Kidney (tissue), 14 donors: ENCODE measurements around the gene EIF3F. TPM values are rescaled to one million over a fixed set of nuclear protein-coding genes. Genes with fewer than 3 reads are reported as not detected.
A peak's percentile ranks its signal among the peaks of the same experiment; 100 is the strongest.

Experiments
- DNase-seq, 5 donors: peaks; one replicate each; pipeline ENCODE4 v3.0.0-alpha.2; 2013 to 2020
- FAIRE-seq: peaks from 2 replicates; lab custom pipeline; 2012; peaks lifted over from hg19 to GRCh38; lab: Jason Lieb, UNC
- H3K27ac ChIP-seq, 2 donors: one replicate each; pipeline ENCODE4 v1.7.0; 2013; ENCODE audit warnings: low read depth in 2 of 2, low read length in 2 of 2, inconsistent platforms in 1 of 2
- H3K27me3 ChIP-seq: one replicate; pipeline ENCODE4 v1.7.1; 2013; ENCODE audit warnings: low read length, inconsistent platforms; ENCODE audit not compliant: control insufficient read depth, insufficient read depth
- H3K36me3 ChIP-seq, 3 donors: one replicate each; pipeline versions ENCODE4 v1.7.0 to v1.7.1; 2013; ENCODE audit warnings: low read length in 3 of 3, control low read depth in 1 of 3, inconsistent platforms in 1 of 3; ENCODE audit not compliant: insufficient read depth in 3 of 3, control insufficient read depth in 2 of 3
- H3K4me1 ChIP-seq, 3 donors: one replicate each; pipeline versions ENCODE4 v1.7.0 to v1.7.1; 2013; ENCODE audit warnings: low read length in 3 of 3, inconsistent platforms in 1 of 3, low read depth in 1 of 3; ENCODE audit not compliant: control insufficient read depth in 2 of 3, insufficient read depth in 2 of 3
- H3K4me3 ChIP-seq, 3 donors: one replicate each; pipeline versions ENCODE4 v1.7.0 to v1.8.1; 2013; ENCODE audit warnings: low read length in 3 of 3, control low read depth in 1 of 3, inconsistent platforms in 1 of 3
- H3K9ac ChIP-seq, 3 donors: one replicate each; pipeline versions ENCODE4 v1.7.0 to v1.7.1; 2013; ENCODE audit warnings: low read length in 3 of 3, control low read depth in 1 of 3, inconsistent platforms in 1 of 3
- H3K9me3 ChIP-seq, 3 donors: one replicate each; pipeline versions ENCODE4 v1.7.0 to v1.7.1; 2013; ENCODE audit warnings: low read length in 3 of 3, control low read depth in 1 of 3, inconsistent platforms in 1 of 3; ENCODE audit not compliant: control insufficient read depth in 2 of 3, insufficient read depth in 1 of 3
- CTCF ChIP-seq: IDR thresholded peaks from 3 replicates; pipeline ENCODE4 v1.5.1; 2012; ENCODE audit warnings: mild to moderate bottlenecking, moderate library complexity, borderline replicate concordance; ENCODE audit not compliant: insufficient read depth; ENCODE audit errors: extremely low read depth
- intact Hi-C: fragments of 100-400 bp; cut with DNase I; formaldehyde crosslinking; loops from one replicate; pipeline ENCODE4 v1.11.1; 2022
- polyA plus RNA-seq: library from polyadenylated mRNA; stranded (reverse); fragments of 350-450 nt; fragmentation: Illumina TruSeq; extraction: RNeasy Lipid Tissue Mini Kit (QIAGEN cat#74804); gene quantifications from one replicate; pipeline ENCODE4 v1.2.3, GENCODE V29; 2014; ENCODE audit warnings: low read depth, low replicate concordance; ENCODE audit not compliant: insufficient read depth
- total RNA-seq: library from RNA; stranded (reverse); fragmentation: NEBNext Ultra II Directional; extraction: Animal tissue kit (Norgen Biotek cat#: 25700); gene quantifications from one replicate; pipeline ENCODE4 v1.2.1, GENCODE V29; 2021
- donor health status: control.
- donor health status: control.
- donor health status: control.
- donor health status: control.
- donor health status: control.
- donor health status: DM: yes; HTN: yes; CAD: no.
- donor health status: Normal renal cell carcinoma (clear cell type).

Gene EIF3F
- total and polyA plus RNA-seq, 2 donors from 2014 or later: 174 to 218 TPM

- H3K4me1 ChIP-seq: no peaks in the 10 kb centered on the region
- H3K36me3 ChIP-seq: no peaks in the 10 kb centered on the region
- H3K4me3 ChIP-seq: no peak overlapping the region
- TF ChIP-seq CTCF: peak; percentile 97
- DNase-seq (peak in 4 of 5 donors; percentile 61 to 89 (median 80)), FAIRE-seq (peak; percentile 65)
- H3K27me3 ChIP-seq: no peaks in the 10 kb centered on the region
- no peak overlapping the region for H3K9ac ChIP-seq
- H3K27ac ChIP-seq: no peak overlapping the region
- intact Hi-C loops: no loop called here
- H3K9me3 ChIP-seq: no peaks in the 10 kb centered on the region
These were observed 19.3 kb downstream of the EIF3F start for GRCh38 chr11:8006349-8006977.

GRCh38 chr11:8008212-8008611 is 21.1 kb downstream of the EIF3F start:
- no peak overlapping the region for H3K4me3 ChIP-seq
- no peak for TF ChIP-seq CTCF
- H3K27me3 ChIP-seq: no peaks in the 10 kb centered on the region
- no peaks in the 10 kb centered on the region for H3K9me3 ChIP-seq
- H3K27ac ChIP-seq: no peak overlapping the region
- FAIRE-seq: no peak
- intact Hi-C loops: no loop called here
- no peak overlapping the region for H3K9ac ChIP-seq
- H3K4me1 ChIP-seq: no peaks in the 10 kb centered on the region
- peak in 1 of 5 donors; percentile 17 for DNase-seq
- H3K36me3 ChIP-seq: no peaks in the 10 kb centered on the region

- Histone ChIP-seq H3K9ac (no peak overlapping the region), H3K4me3 (no peak overlapping the region), H3K27me3 (no peaks in the 10 kb centered on the region), H3K4me1 (no peaks in the 10 kb centered on the region), H3K36me3 (no peaks in the 10 kb centered on the region), H3K9me3 (no peaks in the 10 kb centered on the region), H3K27ac (no peak overlapping the region)
- DNase-seq: no peak
- TF ChIP-seq CTCF: no peak
- no peak for FAIRE-seq
- intact Hi-C loops: no loop called here
These were observed 22.7 kb downstream of the EIF3F start for GRCh38 chr11:8009856-8010255.

- no peak overlapping the region for H3K9ac ChIP-seq
These were observed 24.2 kb downstream of the EIF3F start for GRCh38 chr11:8011371-8011770.

More at GRCh38 chr11:8011371-8011770, 24.2 kb downstream of the EIF3F start:
- FAIRE-seq: no peak
- Histone ChIP-seq H3K4me3 (no peak overlapping the region), H3K36me3 (no peaks in the 10 kb centered on the region), H3K27me3 (no peaks in the 10 kb centered on the region), H3K4me1 (no peaks in the 10 kb centered on the region), H3K27ac (no peak overlapping the region), H3K9me3 (no peaks in the 10 kb centered on the region)
- intact Hi-C loops: no loop called here
- DNase-seq: no peak
- no peak for TF ChIP-seq CTCF
